ENCODE measurements around the gene INKA1.

DNA sequence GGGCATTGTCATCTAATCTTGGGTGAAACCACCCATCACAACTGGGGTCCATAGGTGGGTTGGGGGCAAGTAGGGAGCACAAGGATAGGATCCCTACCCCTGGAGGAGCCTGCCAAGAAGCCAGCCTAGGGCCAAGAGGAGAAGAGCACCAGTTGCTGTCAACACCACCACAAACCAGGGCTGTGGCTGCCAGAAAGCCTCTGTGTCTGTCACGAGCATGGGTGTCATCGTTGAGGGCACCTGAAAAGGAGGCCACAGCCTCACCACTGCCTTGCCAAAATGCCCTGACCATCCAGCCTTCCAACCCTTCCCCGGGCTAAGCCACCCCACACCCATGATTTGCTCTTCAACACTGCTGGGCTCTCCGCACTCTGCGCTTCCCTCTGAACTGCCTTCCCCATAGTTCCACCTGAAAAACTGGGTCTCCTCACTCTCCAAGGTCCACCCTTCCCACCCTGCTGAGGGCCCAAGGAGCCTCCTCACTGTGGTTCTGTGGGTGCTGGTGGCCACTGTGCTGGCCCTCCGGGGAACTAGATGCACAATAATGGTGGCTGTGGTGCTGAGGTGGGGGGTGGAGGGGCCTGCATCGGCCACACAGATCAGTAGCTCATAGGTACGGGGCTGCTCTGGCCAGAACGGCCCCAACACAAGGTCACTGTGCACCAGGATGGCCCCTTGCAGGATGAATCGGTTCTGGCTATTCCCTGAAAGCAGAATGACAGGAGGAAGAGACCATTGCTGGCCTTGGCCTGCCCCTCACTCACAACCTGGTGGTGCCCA lies 10.5 kb upstream of the INKA1 start:
- TF ChIP-seq, protein P1, sequence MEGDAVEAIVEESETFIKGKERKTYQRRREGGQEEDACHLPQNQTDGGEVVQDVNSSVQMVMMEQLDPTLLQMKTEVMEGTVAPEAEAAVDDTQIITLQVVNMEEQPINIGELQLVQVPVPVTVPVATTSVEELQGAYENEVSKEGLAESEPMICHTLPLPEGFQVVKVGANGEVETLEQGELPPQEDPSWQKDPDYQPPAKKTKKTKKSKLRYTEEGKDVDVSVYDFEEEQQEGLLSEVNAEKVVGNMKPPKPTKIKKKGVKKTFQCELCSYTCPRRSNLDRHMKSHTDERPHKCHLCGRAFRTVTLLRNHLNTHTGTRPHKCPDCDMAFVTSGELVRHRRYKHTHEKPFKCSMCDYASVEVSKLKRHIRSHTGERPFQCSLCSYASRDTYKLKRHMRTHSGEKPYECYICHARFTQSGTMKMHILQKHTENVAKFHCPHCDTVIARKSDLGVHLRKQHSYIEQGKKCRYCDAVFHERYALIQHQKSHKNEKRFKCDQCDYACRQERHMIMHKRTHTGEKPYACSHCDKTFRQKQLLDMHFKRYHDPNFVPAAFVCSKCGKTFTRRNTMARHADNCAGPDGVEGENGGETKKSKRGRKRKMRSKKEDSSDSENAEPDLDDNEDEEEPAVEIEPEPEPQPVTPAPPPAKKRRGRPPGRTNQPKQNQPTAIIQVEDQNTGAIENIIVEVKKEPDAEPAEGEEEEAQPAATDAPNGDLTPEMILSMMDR (conservative IDR thresholded peaks at IDR 0.05 in 1 of 2, IDR thresholded peaks at IDR 0.05 in 1 of 2; ENCODE audit: extremely low read depth in 1 of 2, insufficient read depth in 1 of 2, low read depth in 1 of 2, low read length in 2 of 2), result no peak
- TF ChIP-seq EZH2 (IDR thresholded peaks at IDR 0.05; ENCODE audit: borderline replicate concordance, low read length), result no peak
